GM18526 (cell line): ENCODE measurements around the gene LBHD2.

ENCODE experiments used
- POLR2A ChIP-seq: IDR thresholded peaks from 3 replicates; pipeline ENCODE4 v1.6.1; 2011; ENCODE audit not compliant: insufficient read length; ENCODE audit errors: extremely low read depth

The LBHD2 gene

DNA sequence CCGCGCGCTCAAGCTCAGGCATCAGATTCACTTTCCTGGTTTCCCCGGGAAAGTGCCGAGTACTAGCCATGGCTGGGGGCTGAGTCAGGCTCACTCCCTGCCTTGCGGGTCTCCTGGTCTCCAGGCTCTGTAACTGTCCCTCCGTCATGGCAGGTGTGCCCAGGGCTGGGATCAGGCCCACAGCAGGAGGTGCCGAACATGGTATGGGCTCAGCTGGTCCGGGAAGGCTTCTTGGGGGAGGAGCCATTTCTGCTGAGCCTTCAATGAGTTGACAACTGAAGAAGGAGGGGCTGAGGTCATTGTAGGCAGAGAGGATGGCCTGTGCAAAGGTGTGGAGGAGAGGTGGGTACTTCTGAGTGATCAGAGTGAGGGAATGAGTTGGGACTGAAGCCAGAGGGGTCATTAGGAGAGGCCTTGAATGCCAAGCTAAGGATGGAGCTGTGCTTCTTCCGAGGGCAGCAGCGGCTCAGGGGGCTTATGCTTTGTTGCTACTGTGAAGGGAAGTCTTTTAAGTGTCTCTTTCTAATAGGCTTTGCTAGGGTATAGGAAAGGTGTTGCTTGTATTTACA lies 11.3 kb downstream of the LBHD2 start:
- no peak for TF ChIP-seq POLR2A

DNA sequence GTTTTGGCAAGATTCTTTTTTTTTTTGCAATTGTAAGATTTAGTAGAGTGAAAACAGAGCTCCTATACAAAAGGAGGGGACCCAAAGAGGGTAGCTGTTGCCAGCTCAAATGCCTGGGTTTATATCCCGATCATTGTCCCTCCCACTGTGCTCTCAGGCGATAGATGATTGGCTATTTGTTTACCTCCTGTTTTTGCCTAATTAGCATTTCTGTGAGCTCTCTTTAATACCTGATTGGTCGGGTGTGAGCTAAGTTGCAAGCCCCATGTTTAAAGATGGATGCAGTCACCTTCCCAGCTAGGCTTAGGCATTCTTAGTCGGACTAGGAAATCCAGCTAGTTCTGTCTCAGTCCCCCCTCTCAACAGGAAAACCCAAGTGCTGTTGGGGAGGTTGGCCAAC lies 12.4 kb downstream of the LBHD2 start:
- TF ChIP-seq POLR2A = no peak

DNA sequence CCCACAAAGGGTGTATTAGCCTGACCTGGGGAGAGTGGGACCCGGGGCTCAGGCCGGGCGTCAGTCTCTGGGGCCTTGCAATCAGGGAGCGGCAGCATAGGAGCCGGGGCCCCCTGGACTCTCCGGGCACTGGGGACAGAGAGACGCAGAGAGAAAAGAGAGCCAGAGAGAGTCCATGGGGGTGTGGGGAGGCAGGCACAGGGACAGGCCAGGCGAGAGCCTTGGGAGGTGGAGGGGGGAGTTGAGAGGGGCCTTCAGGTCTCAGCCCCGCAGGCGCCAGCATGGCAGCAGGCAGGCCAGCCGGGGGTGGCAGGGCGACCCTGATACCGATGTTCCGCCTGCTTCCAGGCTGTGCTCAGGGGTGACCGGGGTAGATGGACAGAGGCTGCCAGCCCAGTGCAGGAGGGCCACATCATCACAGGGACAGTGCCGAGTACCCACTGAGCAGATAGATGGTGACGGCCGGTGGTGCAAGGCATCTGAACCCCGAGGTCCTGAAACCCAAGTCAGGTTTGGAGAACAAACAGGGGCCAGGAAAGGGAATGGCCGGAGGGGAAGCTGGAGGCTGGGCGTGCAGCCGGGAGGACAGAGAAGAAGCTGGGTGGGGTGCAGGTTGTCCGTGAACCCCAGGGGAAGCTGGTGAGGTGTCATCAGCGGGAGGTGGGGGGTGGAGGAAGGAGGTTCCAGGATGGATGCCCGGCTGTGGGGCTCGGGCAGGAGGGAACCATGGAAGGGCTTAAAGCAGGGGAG lies 13.4 kb downstream of the LBHD2 start:
- TF ChIP-seq POLR2A = no peak

DNA sequence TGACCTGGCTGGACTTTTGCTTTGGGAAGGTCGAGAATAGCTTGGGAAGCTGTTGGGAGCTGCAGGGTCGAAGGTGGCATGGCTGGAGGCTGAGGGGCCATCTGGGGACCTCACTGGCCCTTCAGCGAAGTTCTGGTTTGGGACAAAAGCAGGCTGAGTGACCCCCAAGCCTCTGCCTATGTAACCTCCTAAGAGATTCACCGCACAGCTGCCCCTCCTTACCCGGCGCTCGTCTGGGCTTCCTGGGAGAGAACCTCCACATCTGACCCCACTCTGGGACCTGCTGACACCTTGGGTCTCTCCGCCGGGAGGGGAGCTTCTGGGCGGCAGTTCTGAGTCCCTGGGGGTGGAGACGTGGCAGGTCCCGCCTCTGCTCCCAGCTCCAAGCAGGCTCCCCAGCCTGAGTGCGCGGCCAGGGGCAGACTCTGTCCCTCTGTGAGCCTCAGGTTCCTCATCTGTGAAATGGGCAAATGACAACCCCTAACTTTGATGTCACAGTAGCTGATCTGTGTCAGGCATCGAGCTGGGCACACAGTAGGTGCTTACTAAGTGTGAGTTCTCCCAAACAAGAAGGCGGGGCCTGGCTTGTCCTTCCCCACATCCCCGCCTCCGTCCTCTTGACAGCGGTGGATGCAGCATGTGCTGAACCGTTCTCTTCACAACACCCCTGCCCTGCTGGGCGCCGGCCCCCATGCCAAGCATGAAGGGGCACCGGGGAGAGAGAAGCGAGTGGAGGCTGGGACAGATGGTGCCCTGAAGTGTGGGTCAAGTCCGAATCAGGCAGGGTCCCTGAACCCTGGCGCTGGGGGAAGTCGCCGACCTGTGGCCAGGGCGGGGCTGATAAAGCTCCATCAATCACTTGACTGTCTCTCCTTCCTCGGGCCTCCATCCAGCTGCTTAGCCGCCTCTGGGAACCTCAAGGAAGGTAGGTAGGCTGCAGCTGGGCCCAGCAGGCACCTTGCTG lies 14.3 kb downstream of the LBHD2 start:
- no peak for TF ChIP-seq POLR2A

DNA sequence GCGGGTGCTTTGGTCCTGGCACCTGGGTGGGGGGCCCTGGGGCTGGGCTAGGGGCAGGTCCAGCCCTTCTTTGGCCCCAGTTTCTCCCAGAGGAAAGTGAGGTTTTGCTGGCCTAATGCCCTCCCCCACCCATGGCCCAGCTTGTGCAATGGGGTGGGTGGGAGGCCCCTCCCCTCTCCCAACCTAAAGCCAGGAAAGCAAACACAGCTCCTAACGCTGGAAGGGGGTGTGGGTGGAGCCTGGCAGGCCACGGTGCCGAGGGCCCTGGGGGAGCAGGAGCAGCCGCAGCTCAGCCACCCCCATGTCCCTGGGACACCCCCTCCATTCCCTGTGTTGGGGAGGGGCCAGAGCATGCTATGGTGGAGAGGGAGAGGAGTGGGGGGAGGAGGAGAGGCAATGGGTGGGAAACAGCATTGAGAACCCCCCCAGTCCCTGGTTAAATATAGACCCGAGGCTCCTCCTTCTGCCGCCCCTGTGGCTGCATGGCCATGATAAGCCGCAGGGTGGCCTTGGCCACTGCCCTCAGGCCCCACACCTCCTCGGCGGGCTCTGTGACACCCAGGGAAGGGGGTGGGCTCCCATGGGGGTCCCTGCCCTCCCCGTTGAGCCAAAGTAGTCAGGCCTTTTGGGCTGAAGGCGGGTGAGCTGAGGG lies 15.2 kb downstream of the LBHD2 start:
- no peak for TF ChIP-seq POLR2A

DNA sequence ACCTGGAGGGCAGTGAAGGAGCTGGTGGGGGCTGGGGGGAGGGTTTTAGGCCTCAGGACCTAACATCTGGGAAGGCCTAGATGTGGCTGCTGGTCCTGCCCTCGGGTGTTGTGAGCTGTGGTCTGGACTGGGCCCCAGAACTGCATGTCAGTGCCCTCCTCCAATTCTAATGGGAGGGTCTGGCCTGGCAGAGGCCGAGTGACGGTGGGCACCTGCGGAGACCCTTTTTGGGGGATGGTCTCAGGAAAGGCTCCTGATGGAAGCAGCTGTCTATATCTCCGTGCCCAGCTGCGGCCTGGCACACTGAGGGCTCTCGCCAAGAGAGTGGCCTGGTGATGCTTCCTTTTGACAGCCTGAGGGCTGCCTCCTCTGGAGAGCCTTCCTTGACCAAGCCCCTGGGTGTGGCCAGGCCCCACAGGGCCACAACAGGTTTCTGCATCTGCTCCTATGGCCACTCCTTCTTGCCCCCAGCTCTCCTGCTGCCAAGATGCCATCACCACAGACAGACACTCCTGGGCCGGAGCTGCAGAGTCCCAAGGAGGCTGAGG lies 15.8 kb downstream of the LBHD2 start:
- TF ChIP-seq POLR2A = no peak

DNA sequence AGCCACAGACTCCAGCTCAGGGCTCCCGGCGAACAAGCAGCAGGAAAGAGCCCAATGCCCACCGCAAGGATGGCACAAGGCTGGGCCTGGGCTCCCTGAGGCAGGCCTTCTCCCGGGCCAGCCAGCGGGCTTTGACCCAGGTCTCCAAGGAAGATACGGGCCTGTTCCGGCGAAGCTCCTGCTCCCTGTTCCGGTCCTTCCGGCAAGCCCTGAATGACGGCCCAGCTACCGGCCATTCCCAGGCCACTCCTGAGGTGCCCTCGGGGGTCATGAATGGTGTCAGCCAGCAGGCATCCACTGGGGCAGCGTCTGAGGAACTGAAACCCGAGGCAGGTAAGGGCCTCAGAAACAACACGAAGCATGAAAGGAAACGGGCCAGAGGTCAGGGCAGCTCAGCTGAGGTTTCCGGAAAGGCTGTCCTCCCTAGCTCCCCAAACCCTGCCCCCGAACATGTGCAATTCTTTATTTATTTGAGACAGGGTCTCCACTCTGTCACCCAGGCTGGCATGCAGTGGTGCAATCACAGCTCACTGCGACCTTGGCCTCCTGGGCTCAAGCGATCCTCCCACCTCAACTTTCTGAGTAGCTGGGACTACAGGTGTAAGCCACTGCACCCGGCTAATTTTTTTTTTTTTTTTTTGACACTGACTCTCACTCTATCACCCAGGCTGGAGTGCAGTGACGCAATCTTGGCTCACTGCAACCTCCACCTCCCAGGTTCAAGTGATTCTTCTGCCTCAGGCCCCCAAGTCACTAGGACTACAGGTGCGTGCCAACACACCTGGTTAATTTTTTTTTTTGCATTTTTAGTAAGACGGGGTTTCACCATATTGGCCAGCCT lies 16.5 kb downstream of the LBHD2 start:
- no peak for TF ChIP-seq POLR2A

DNA sequence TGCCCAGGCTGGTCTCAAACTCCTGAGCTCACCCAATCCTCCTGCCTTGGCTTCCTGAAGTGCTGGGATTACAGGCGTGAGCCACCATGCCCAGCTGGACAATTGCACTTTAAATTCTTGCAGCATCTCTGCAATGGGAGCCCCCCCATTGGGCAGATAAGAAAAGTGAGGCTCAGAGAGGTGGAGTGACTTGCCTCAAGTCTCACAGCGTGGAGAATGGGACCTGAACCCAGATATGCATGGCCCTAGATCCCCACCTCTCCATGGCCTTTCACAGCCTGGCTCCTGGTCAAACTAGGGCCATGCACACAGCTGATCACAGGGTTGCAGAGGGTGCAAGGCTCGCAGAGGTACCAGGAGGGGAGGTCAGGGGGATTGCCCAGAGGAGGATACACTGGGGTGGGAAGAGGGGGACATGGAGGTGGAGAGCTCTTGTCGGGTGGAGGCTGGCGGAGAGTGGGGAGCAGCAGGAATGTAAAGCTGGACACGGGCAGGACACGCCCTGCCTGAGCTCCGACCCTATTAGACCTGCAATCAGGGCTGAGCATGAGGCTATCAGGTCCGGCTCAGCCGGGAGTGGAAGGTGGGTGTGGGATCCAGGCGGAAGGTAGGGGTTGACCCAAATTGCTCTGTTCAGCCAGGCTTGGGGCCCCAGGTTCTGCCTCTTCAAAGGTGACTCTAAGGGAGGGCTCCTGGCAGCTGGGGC lies 17.4 kb downstream of the LBHD2 start:
- no peak for TF ChIP-seq POLR2A

DNA sequence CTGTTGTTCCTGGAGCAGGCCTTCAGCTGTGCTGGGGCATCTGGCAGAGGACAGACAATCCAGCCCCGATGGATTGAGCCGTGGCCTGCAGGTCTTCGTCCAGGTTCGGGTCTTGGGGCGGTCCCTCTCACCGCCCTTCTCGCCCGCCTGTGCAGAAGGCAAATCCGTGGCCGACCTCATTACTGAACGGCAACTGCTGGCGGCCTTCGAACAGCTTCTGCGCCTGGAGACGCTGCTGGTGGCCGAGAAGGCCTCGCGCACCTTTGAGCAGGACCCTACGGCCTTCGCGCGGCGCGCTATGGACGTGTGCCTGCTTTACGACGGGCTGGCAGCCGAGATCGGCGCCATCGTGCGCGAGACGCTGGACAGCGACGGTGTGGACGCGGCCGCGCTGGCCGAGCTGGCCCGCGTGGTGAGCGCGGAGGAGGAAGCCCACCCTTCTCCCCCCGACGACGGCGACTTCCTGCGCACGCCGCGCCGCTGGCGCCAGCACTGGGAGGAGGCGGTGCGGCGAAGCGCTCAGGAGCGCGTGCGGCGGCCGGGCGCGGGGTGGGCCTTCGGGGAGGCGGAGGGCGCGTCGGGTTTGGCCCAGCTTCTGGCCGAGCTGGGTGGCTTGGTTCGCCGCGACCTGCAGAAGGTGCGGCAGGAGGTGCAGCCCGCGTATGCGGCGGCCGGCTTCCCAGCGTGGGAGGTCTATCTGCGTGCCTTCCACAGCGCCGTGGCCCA lies 18.1 kb downstream of the LBHD2 start:
- no peak for TF ChIP-seq POLR2A

DNA sequence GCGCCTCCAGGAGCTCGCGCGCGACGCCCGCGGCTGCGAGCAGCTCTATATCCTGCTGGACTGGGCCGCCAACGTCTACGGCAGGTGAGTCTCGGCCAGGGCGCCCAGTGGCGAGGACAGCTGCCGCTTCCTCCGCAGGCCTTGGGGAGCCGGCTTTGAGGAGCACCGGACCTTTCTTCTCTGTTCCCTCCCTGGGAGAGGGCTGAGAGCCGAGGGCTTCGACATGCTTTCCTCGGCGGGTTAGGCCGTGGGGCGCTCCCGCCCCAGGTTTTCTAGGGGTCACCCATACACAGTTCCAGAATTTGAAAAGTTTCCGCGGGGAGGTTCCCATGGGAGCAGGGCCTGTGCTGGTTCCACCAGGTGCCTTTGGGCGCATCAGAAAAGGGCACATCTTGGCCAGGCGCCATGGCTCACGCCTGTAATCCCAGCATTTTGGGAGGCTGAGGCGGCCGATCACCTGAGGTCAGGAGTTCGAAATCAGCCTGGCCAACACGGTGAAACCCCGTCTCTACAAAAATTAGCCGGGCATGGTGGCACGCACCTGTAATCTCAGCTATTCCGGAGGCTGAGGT lies 18.8 kb downstream of the LBHD2 start:
- TF ChIP-seq POLR2A = no peak

DNA sequence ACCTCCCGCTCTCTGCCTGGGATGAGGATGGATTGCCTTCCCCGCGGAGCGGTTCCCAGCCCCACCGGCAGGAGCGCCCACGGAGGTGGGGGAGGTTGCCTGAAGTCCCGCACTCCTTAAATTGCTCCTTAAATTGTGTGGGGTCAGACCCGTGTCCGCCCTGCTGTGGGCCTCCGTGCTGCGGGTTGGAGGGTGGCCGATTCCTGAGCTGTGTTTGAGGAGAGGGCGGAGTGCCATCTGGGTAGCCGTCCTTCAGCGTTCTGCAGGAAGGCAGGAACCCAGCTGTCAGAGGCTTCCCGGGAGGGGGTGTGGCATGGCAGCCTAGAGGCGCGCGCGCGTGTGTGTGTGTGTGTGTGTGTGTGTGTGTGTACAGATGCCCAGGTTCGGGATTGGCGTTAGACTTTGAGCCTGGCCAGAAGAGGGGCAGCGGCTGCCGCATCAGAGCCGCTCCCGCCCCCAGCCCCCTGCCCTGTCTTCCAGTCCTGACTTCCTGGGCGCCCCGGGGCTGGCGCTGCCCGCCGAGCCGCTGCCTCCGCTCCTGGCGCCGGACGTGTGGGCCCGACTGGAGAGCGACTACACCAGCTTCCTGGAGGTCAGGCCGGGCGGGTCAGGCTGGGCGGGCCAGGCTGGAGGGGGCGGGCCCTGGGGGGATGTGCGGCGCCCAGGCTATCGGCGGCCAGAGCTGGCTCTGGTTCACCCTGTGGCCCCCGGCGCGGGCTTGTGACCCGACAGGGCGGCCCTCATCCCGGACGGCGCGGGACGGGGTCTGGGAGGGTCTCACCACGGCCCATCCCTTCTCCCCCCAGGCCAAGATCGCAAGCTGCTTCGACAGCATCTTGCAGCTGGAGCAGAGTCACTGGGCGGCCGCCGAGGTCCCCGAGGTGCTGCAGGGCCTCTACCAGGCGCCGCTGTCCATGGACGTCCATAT lies 19.7 kb downstream of the LBHD2 start:
- TF ChIP-seq POLR2A = no peak

DNA sequence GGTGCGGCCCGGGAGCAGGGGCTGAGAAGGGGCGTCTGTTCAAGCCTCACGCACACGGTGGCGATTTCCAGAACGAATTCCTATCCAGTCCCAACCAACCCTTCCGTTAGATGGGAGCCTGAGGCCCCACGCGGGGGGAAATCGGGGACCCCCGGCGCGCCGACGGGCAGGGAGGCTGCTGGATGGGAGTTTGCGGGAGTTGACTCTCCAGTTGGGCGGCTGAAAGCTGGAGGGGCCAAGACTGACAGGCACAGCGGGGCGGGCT lies 20.3 kb downstream of the LBHD2 start:
- no peak for TF ChIP-seq POLR2A
